T-helper 22 cell (primary cell): ENCODE results near the gene GSG1L.
"Not testable (repeated sequence)": the region's sequence is repeated elsewhere in the genome, so short reads cannot be mapped to it uniquely, and the experiment has no call there.

Experiments
- DNase-seq: peaks from one replicate; pipeline ENCODE4 v3.0.0-alpha.2; 2020; ENCODE audit warnings: low read depth

GSG1L gene

GRCh38 chr16:27754788-27755690, 308.5 kb downstream of the GSG1L start:
- DNase-seq: no peak

- DNase-seq: no peak
These were observed 310.0 kb downstream of the GSG1L start for GRCh38 chr16:27753563-27753962.

GRCh38 chr16:27752241-27752640, 311.3 kb downstream of the GSG1L start:
- DNase-seq: no peak

- no peak for DNase-seq
These were observed 311.8 kb downstream of the GSG1L start for GRCh38 chr16:27751676-27752075.

- no peak for DNase-seq
These were observed 312.3 kb downstream of the GSG1L start for GRCh38 chr16:27751233-27751632.

GRCh38 chr16:27749946-27750345, 313.6 kb downstream of the GSG1L start:
- DNase-seq: no peak

GRCh38 chr16:27749547-27749875, 314.0 kb downstream of the GSG1L start:
- no peak for DNase-seq

GRCh38 chr16:27748868-27749546, 314.5 kb downstream of the GSG1L start:
- DNase-seq: no peak

- no peak for DNase-seq
These were observed 315.6 kb downstream of the GSG1L start for GRCh38 chr16:27747946-27748345.

GRCh38 chr16:27746076-27746855, 317.2 kb downstream of the GSG1L start:
- DNase-seq: no peak

- DNase-seq: no peak
These were observed 318.2 kb downstream of the GSG1L start for GRCh38 chr16:27745348-27745747.

GRCh38 chr16:27743963-27744362, 319.6 kb downstream of the GSG1L start:
- no peak for DNase-seq

GRCh38 chr16:27743001-27743400, 320.5 kb downstream of the GSG1L start:
- DNase-seq: not testable (repeated sequence)

GRCh38 chr16:27742333-27742732, 321.2 kb downstream of the GSG1L start:
- DNase-seq: no peak

GRCh38 chr16:27740496-27741201, 322.9 kb downstream of the GSG1L start:
- no peak for DNase-seq

GRCh38 chr16:27739606-27740357, 323.7 kb downstream of the GSG1L start:
- DNase-seq: no peak

GRCh38 chr16:27738596-27738995, 324.9 kb downstream of the GSG1L start:
- DNase-seq: no peak
